Activated CD4-positive, CD25-positive, alpha-beta regulatory T cell (primary cell): Measurements from ENCODE around the gene EPHA5.

Experiments used
- DNase-seq, 4 experiments: peaks; one replicate each; lab custom pipeline; 2025; lab: John Stamatoyannopoulos, UW

Gene EPHA5

DNA sequence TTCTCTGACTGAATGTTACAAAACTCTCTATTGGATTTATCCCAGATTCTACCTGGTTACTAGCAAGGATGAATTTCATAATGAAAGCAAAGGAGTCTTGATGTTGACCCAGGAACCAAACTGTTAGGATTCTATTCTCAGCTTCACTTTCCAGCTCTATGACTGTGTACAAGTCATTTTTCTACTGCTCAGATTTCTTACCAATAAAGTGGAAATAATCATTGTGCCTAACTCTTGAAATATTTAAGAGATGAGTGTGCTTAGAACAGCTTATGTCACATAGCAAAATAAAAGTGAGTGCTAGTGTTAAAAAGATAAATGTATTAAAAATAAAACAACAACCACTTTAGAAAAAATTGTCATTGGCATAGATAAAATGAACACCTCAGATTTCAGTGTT is 45.6 kb downstream of the EPHA5 start:
- no peak for DNase-seq

DNA sequence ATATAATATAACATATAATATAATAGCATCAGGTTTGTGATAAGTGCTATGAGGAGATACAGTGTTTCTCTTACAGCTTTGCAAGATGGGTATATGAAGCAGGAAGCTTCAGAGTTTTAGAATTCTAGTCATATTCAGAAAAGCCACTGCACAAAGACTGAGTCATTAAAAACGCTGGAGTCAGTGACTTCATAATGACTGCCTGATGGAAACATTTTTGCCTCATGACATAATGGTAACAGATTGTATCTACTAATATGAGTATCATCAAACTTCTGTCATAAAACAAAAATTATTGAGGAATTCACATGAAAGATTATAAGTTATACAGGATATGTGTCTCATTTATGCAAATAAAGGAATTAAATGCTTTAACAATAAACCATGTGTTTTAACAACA is 46.8 kb downstream of the EPHA5 start:
- DNase-seq: no peak

- no peak for DNase-seq
Observed at GRCh38 chr4:65617416-65617815, 52.9 kb downstream of the EPHA5 start.

DNA sequence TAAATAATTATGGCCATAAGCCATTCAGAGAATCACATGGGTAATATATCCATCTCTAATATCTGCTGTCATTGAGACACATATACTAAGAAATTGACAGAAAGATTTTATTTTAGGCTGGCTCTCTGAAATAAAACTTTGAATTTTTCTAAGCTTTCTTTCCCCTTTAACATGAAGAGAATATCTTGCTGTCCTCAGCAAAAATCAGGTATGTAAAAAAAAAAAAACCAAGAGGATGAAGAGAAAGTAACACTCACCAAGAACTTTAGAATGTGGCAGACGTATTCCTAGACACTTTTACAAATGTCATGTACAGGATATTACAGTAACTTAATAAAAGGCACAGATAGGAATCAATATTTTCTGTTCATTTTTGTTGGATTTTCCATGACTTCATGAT is 65.8 kb downstream of the EPHA5 start:
- no peak for DNase-seq

DNA sequence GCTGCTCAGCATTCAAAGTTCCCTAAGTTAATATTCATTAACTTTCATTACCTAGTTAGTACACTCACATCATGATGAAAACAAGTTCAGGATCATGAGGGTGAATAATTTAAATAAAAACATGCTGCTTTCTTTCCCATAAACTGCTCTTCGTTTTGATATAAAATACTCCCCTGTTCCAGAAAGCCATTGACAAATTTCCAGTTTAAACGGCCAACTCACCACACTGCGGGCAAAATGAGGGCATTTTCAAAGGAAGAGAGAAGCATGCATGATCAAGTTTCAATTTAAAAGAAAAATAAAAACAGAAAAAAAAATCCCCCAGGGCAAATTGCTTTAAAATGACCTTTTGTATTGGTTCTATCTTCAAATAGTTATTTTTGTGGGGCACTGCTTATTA is 69.6 kb downstream of the EPHA5 start:
- no peak for DNase-seq

GRCh38 chr4:65599340-65599739 is 70.9 kb downstream of the EPHA5 start:
- no peak for DNase-seq

DNA sequence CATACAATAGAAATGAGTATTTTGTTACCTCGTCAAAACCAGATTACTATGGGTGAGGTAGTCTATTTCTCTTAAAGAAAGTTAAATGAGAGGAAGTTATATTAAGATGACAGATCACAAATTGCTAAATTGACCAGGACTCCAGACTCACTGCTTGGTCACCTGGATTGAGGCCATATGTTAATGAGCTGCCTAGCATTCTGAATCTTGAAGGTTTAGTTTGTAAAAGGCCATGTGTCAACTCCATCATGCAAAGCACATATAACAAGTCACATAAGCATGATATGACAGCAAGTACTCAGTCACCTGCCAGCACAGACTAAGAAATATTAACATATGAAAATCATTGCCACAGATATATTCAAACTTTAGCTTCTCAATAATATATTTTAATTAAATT is 72.6 kb downstream of the EPHA5 start:
- no peak for DNase-seq

- no peak for DNase-seq
Observed at GRCh38 chr4:65592089-65592488, 78.2 kb downstream of the EPHA5 start.

GRCh38 chr4:65589921-65590320 is 80.4 kb downstream of the EPHA5 start:
- DNase-seq: no peak

DNA sequence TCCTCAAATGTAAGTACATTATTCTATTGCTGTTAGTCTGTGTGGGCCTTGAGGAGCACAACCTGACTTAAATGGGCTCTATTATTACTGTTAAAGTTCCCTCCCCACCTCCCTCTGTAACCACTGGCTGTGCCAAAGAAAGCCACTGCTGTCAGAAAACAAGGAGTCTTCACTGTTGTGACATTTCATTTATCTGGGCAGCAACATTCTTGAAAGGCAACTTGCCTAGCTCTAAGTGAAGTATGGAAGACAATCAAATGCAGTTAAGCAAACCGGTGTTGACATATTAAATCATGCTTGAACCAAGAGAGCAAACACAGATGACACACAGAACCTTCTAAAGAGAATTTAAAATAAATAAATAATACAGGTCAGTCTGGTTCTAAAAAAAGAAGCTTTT is 81.0 kb downstream of the EPHA5 start:
- DNase-seq: no peak

- DNase-seq: no peak
Observed at GRCh38 chr4:65580551-65580950, 89.7 kb downstream of the EPHA5 start.

- DNase-seq: no peak
Observed at GRCh38 chr4:65566473-65566872, 103.8 kb downstream of the EPHA5 start.

DNA sequence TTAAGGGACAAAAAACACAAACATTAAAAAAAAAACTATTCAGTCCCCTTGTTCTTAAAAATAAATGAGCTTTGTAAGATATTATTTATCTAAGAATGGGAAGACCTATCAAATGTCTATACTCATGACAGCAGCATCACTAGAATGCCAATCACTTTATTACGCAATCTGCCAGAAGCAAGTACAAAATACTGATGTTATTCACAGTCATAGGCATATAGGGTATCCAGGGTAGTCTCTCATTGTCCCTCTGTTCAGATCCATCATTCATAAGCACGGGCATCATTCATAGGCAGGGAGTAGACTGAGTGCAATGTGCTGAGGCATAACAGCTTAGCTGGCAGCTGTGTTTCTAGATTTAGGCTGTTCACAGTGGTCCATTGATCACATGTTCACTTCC is 109.1 kb downstream of the EPHA5 start:
- DNase-seq: no peak

DNA sequence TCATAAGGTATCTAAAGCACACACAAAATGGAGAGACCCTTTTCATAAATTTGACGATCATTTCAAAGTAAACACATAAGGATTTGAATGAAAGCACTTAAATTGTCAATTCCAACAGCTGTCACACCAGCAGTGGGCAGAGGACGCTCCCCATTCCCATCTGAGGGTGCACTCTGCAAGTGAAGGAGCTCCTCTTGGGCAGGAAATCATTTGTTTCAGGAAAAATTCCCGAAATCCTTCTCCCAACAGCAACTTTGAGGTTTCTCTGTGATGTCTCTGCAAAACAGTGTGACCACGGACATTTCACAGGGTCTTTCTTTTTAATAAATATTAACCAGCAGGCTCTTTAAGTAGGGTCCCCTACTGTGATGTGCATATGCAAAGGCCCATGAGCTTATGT is 111.0 kb downstream of the EPHA5 start:
- DNase-seq: no peak

DNA sequence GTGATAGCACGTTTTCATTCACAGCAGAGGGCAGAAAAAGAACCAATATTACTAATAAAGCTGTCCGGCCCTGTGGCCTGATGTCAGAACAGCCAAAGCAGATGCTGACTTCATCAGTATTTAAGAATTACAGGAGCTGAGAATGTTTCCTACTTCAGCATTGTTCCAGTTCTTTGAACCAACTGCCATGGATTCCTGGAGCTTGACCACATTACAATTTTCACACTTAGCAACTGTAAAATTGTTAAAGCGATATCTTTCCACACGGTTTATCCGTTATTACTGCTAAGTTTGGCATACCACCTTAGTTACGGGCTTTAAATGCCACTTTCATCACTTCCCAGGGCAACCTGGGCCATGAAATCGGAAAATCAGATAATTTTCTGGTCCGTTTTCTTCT is 118.2 kb downstream of the EPHA5 start:
- DNase-seq: no peak

DNA sequence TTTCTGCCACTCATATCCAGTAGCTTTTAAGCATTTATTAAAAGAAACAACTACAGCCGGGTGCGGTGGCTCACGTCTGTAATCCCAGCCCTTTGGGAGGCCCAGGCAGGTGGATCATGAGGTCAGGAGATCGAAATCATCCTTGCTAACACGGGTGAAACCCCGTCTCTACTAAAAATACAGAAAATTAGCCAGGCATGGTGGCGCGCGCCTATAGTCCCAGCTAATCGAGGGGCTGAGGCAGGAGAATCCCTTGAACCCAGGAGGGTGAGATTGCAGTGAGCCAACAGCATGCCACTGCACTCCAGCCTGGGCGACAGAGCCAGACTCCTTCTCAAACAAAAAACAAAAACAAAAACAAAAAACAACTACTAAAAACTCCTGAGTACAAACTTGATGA is 119.8 kb downstream of the EPHA5 start:
- no peak for DNase-seq

- DNase-seq: no peak
Observed at GRCh38 chr4:65546882-65547416, 123.3 kb downstream of the EPHA5 start.

- no peak for DNase-seq
Observed at GRCh38 chr4:65538571-65538970, 131.7 kb downstream of the EPHA5 start.

DNA sequence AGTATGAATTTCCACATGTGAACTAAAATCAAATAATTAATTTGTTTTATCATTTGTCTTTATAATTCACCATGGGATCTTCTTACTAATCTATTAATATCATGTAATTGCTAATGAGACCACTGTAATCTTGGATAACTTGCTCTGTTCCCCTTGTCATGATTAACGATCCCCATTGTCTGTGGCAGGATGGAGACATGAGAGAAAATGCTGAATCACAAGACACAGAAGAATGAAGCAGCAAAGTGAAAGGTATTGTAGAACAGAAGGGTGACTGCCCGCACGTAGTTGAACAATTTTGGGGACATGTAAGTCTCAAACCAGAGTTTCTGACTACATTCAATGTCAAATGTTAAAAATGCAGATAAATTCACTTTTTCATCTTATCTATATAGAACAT is 135.2 kb downstream of the EPHA5 start:
- DNase-seq: no peak

DNA sequence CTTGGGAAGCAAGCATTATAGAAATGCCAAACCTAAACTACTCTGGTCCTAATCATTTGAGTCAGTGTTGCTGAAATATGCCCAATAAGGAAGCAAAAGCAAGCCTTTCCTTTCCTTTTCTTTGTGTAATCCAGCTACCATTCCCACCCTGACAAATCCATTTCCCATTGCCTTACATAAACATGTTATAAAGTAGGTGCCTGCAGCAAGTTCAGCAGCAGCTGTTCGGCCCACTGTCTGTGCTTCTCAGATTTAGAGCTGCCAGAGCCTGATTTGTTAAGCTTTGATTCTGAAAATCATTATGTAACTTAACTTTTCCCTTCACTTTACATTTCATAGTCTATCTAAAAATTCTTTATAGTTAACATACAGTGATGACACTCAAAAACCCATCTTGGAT is 148.6 kb downstream of the EPHA5 start:
- DNase-seq: no peak

GRCh38 chr4:65515646-65516045 is 154.6 kb downstream of the EPHA5 start:
- DNase-seq: no peak

- DNase-seq: no peak
Observed at GRCh38 chr4:65510976-65511375, 159.3 kb downstream of the EPHA5 start.

- DNase-seq: no peak
Observed at GRCh38 chr4:65508168-65508567, 162.1 kb downstream of the EPHA5 start.

DNA sequence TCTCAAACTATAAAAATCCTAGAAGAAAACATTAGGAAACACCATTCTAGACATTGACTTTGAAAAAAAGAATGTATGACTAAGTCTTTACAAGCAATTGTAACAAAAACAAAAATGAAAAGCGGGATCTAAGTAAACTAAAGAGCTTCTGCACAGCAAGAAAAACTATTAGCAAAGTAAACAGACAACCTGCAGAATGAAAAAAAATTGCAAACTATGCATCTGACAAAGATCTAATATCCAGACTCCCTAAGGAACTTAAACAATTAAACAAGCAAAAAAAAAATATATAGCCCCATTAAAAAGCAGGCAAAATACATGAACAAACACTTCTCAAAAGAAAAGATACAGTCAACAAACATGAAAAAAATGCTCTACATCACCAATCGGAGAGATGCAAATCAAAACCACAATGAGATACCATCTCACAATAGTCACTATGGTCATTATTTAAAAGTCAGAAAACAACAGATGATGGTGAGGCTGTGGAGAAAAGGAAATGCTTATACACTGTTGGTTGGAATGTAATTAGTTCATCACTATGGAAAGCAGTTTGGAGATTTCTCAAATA is 168.1 kb downstream of the EPHA5 start:
- DNase-seq: no peak

GRCh38 chr4:65498606-65499005 is 171.7 kb downstream of the EPHA5 start:
- no peak for DNase-seq
